Activated T-helper 1 cell treated with anti-CD3 and anti-CD28 coated beads, Interleukin-12 subunit alpha, Interleukin-12 subunit beta, Interleukin-2, Interleukin-4 antibody, amounts not matched to agents 30 ng/mL and 10 ng/mL and 1 ng/mL, durations not matched to agents 14 hours and 24 hours and 36 hours (primary cell): ENCODE data around the gene TRAK2. TPM values are rescaled to one million over a fixed set of nuclear protein-coding genes. Genes with fewer than 3 reads are reported as not detected.

Source experiments
- DNase-seq: peaks from one replicate; pipeline ENCODE4 v3.0.0; 2021; ENCODE audit warnings: low spot score
- H3K27ac Mint-ChIP-seq: one replicate; pipeline ENCODE4 v1.8.0; 2021; ENCODE audit warnings: mild to moderate bottlenecking, mixed read lengths
- H3K27me3 Mint-ChIP-seq: one replicate; pipeline ENCODE4 v1.8.0; 2022; ENCODE audit warnings: mild to moderate bottlenecking, moderate library complexity, mixed read lengths; ENCODE audit not compliant: insufficient read depth
- H3K36me3 Mint-ChIP-seq: one replicate; pipeline ENCODE4 v1.8.0; 2021; ENCODE audit warnings: low read depth, mixed read lengths
- H3K4me1 Mint-ChIP-seq: one replicate; pipeline ENCODE4 v1.8.0; 2021; ENCODE audit warnings: low read depth, mixed read lengths
- H3K4me3 Mint-ChIP-seq: one replicate; pipeline ENCODE4 v1.8.0; 2021; ENCODE audit warnings: mild to moderate bottlenecking, moderate library complexity, mixed read lengths
- H3K9me3 Mint-ChIP-seq: one replicate; pipeline ENCODE4 v1.8.0; 2021; ENCODE audit warnings: mixed read lengths
- intact Hi-C: fragments of 100-400 bp; cut with micrococcal nuclease; formaldehyde crosslinking; loops from one replicate; pipeline ENCODE4 v1.15.1; 2024
- total RNA-seq: library from RNA; stranded (reverse); gene quantifications from 2 replicates; pipeline ENCODE4 v1.2.3, GENCODE V29; 2022

Gene TRAK2
- total RNA-seq, 1 donor from 2014 or later = 28.9 TPM

DNA sequence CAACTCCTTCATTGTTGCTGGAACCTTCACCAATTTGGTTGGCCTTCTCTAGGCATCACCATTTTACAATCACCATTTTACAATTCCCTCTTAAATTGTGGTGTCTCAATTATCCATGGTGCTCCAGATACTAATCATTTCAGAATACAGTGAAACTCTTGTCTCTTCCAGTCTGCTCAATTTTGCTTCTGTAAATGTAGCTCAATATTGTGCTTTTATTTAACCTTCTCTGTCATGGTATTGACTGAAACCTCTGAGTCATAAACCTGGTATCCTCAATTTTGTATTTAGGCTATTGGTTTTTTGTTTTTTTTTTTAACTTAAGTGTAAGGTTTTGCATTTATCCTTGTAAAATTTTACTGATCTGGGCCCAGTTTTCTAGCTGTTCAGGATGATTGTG is 16.4 kb upstream of the TRAK2 start:
- Mint-ChIP-seq H3K9me3 (no peaks in the 10 kb centered on the region), H3K36me3 (peaks cover 11% of the 10 kb centered on the region), H3K27me3 (no peaks in the 10 kb centered on the region), H3K27ac (no peak overlapping the region), H3K4me3 (no peak overlapping the region), H3K4me1 (no peaks in the 10 kb centered on the region)
- intact Hi-C loops = no loop called here
- DNase-seq = no peak

DNA sequence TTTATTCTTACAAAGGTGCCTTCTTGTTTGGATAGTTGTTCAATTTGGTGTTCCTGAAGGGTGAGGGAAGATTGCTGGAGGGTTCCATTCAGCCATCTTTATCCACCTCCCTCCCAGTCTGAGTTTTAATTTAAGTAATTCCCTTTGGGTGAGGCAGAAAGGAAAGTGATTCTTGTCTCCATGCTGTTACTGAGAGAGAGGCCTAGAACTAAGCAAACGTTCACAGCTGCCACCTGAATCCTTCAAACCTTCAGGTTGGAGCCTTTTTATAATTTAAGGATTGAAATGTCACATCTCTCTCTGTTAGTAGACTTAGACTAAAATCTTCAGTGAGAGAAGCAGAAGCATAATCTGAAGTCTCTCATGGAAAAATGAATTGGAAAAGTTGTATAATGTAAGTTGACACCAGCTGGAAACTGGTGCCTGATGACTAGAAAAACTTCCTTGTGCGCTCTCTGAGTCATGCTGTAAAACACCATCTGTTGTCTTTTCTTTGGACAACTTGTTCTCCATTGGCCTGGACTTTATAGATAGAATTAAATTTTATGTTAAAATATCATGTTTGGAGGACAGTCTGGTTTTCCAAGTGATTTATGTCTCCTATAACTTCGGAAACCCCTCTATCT is 14.9 kb upstream of the TRAK2 start:
- H3K36me3 Mint-ChIP-seq = peaks cover 22% of the 10 kb centered on the region

DNA sequence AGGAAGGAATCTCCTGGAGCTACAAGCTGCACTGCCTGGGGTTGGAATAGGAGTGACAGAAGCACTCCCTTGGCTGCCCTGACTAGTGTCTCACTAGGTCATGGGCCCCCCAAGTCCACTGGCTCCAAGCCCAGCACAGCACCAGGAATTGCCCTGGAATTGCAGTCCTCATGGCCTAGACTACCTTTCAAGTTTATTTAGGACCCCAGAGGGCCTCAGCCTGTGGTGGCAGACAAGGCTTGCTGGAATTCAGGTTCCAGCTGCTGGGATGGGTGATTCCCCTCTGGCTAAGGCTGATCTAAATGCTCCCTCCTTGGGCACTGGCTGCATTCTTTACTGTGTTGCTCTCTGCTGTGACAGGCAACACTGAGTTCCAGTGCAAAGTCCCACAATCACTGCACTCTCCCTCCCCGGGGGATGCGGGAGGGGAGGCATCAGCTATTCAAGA is 14.3 kb upstream of the TRAK2 start:
- Mint-ChIP-seq H3K4me1 (no peaks in the 10 kb centered on the region), H3K27ac (no peak overlapping the region), H3K9me3 (peaks cover 12% of the 10 kb centered on the region), H3K27me3 (no peaks in the 10 kb centered on the region), H3K4me3 (no peak overlapping the region), H3K36me3 (peaks cover 22% of the 10 kb centered on the region)
- intact Hi-C loops = no loop called here
- no peak for DNase-seq

More for the DNA sequence above, 14.9 kb upstream of the TRAK2 start:
- peaks cover 12% of the 10 kb centered on the region for H3K9me3 Mint-ChIP-seq
- no peak overlapping the region for H3K4me3 Mint-ChIP-seq
- H3K27me3 Mint-ChIP-seq = no peaks in the 10 kb centered on the region
- H3K4me1 Mint-ChIP-seq = no peaks in the 10 kb centered on the region
- no peak overlapping the region for H3K27ac Mint-ChIP-seq
- DNase-seq = no peak
- intact Hi-C loops = no loop called here

DNA sequence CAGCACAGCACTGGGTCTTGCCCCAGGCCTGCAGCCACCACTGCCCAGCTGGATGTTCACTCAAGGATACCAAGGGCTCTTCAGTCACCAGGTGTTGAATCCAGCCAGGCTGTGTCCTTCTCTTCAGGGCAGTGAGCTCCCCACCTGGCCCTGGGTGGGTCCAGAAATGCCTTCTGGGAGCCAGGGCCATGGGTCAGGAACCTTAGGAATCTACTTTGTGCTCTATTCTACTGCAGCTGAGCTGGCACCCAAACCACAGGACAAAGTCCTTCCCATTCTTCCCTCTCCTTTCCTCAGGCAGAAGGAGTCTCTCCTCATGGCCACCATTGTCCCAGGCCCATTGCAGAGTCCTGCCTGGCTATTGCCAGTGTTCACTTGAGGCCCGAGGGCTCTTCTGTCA is 13.3 kb upstream of the TRAK2 start:
- no peak for DNase-seq
- Mint-ChIP-seq H3K27me3 (no peaks in the 10 kb centered on the region), H3K9me3 (peaks cover 12% of the 10 kb centered on the region), H3K4me3 (no peak overlapping the region), H3K36me3 (peaks cover 30% of the 10 kb centered on the region), H3K4me1 (no peaks in the 10 kb centered on the region), H3K27ac (no peak overlapping the region)
- intact Hi-C loops = no loop called here

DNA sequence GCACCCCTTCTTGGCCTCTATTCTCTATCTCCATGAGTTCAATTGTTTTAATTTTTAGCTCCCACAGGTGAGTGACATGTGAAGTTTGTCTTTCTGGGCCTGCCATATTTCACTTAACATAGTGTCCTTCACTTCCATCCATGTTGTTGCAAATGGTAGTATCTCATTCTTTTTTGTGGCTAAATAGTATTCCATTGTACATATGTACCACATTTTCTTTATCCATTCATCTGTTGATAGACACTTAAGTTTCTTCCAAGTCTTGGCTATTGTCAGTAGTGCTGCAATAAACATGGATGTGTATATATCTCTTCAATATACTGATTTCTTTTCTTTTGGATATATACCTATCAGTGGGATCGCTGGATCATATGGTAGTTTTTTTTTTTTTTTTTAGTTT is 9.3 kb upstream of the TRAK2 start:
- DNase-seq = no peak
- Mint-ChIP-seq H3K4me1 (no peaks in the 10 kb centered on the region), H3K4me3 (no peak overlapping the region), H3K9me3 (peaks cover 12% of the 10 kb centered on the region), H3K27me3 (no peaks in the 10 kb centered on the region), H3K36me3 (peaks cover 32% of the 10 kb centered on the region), H3K27ac (no peak overlapping the region)
- intact Hi-C loops = no loop called here

DNA sequence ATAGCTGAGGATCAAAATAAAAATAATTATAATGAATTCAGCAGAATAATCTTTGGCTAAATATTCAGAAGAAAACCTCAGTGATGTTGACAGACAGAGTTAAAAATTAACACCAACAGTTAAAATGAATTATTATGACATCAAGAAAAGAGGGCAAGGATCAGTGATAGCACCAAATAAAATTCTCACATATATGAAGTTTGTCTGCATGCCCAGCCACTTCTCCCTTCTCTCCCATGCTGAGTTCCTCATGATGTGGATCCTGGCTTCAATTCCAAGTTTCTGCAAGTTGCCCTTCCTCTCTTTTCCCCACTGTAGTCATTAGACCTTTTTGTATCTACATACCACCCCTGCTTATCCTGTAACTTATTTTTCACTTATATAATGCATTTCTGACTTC is 7.1 kb upstream of the TRAK2 start:
- Mint-ChIP-seq H3K27me3 (peaks cover 12% of the 10 kb centered on the region), H3K4me1 (no peaks in the 10 kb centered on the region), H3K27ac (no peak overlapping the region), H3K9me3 (peaks cover 12% of the 10 kb centered on the region), H3K4me3 (no peak overlapping the region), H3K36me3 (peaks cover 30% of the 10 kb centered on the region)
- intact Hi-C loops = no loop called here
- no peak for DNase-seq

DNA sequence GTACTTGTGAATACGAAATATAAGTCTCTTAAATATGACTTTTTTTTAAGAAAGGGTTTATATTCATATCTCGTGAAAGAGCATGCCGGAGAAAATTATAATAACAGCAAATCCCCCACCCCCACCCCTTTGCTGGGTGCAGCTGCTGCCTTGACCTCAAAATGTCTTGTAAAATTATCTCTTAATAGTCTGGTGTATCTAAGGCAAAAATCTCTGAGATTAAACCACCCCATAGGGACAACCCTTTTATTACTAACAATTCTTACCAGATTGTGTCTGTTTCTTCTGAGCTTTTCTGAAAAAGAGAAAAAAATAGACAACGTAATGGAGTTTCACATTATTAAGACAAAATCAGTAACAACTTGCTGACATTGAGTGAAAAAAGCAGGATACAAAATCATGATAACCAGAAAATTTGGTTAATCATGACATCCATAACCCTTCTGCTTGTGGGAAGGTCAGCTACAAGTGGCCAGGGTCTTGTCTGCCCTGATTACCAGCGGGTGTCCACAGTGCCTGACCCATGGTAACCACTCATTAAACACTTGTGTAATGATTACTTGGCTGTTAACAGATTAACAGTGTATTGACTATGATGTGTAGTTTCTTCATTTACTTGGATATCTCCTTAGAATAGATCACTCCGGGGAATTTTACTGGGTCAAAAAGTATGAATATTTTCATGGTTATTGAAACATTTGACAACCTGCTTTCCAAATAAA is 1.8 kb upstream of the TRAK2 start:
- peaks cover 12% of the 10 kb centered on the region for H3K27me3 Mint-ChIP-seq
- peaks cover 9% of the 10 kb centered on the region for H3K36me3 Mint-ChIP-seq
- intact Hi-C loops = loop anchor here (5.0 kb wide), 2 partner anchors 381 to 579 kb away; partner anchors contain the start of genes FZD7, HYCC2 and NDUFB3
- peaks cover 27% of the 10 kb centered on the region for H3K4me1 Mint-ChIP-seq
- H3K4me3 Mint-ChIP-seq = peak overlapping the region; percentile 88
- no peak overlapping the region for H3K27ac Mint-ChIP-seq
- H3K9me3 Mint-ChIP-seq = no peaks in the 10 kb centered on the region
- DNase-seq = no peak

DNA sequence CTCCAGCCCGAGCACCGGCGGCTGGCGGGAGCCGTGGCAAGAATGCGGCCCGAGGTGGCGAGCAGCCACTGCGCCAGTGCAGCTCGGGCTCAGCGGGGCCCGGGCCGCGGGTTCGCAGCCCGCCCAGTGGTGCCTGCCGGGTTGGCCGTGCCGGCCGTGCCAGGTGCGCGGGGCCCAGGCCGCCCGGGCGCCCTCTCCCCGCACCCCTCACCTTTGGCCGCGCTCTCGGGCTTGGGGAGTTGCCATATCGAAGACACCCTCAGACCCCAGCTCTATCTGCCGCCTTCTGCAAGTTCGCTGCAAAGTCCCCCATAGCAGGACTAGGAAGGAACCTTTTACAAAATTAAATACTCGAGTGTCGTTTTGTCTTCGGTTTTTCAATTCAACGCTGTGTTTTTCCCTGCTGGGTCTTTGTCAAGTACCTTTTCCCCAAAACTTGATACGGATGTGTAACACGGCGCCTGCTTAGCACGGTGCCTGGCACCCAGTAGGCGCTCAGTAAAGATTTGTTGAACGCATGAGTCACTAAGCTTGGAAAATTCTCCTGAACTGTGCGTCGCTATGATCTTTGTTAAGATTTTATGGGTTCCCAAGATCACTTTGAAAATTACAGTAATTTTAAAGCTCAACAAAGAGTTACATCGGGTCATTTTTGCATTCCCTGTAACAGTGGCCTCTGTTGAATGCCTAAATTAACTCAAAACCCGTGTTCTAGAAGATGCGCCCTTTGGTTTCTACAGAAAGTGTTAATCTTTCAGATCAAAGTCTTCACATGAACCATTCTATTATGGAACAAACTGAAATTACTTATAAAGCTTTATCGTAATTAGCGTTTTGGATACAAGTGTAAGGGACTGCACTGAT is 1.0 kb upstream of the TRAK2 start:
- Mint-ChIP-seq H3K27me3 (peaks cover 12% of the 10 kb centered on the region), H3K27ac (peak overlapping the region; percentile 40), H3K4me3 (peak overlapping the region; percentile 88), H3K36me3 (peaks cover 9% of the 10 kb centered on the region), H3K9me3 (no peaks in the 10 kb centered on the region), H3K4me1 (peaks cover 35% of the 10 kb centered on the region)
- no peak for DNase-seq
- intact Hi-C loops = loop anchor here (5.0 kb wide), 2 partner anchors 380 to 580 kb away; partner anchors contain the start of genes FZD7, HYCC2 and NDUFB3

DNA sequence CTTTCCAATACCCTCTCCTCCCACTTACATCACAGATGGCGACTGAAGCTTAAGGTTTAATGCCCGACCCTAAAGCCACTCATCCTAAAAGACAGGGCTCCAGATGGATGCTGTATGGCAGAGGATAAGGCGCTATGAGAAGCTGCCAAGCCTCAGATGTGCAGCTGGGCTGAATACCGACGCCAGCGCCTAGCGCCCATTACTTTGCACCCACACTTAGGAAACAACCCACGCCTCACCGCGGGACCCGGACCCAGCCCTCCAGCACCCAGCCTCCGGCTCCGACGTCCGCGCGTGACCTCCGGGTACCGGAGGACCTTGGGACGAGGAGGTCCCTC is 335 bp downstream of the TRAK2 start:
- H3K27me3 Mint-ChIP-seq = peaks cover 12% of the 10 kb centered on the region
- peak overlapping the region; percentile 94 for H3K4me3 Mint-ChIP-seq
- H3K4me1 Mint-ChIP-seq = peaks cover 48% of the 10 kb centered on the region
- H3K36me3 Mint-ChIP-seq = peaks cover 16% of the 10 kb centered on the region
- no peak for DNase-seq
- H3K9me3 Mint-ChIP-seq = no peaks in the 10 kb centered on the region
- H3K27ac Mint-ChIP-seq = peak overlapping the region; percentile 93
- intact Hi-C loops = loop anchor here (1.0 to 5.0 kb wide), 16 partner anchors 19 to 1460 kb away; partner anchors contain the start of genes BZW1, CASP10, FZD7 and HYCC2

GRCh38 chr2:201448701-201449100 is 2.6 kb downstream of the TRAK2 start:
- intact Hi-C loops = loop anchor here (5.0 kb wide), 1 partner anchor 331 kb away; the partner anchor contains the start of gene CFLAR
- DNase-seq = no peak
- H3K4me1 Mint-ChIP-seq = peaks cover 60% of the 10 kb centered on the region
- peak overlapping the region; percentile 65 for H3K4me3 Mint-ChIP-seq
- peaks cover 3% of the 10 kb centered on the region for H3K27me3 Mint-ChIP-seq
- peaks cover 15% of the 10 kb centered on the region for H3K36me3 Mint-ChIP-seq
- H3K9me3 Mint-ChIP-seq = no peaks in the 10 kb centered on the region
- peak overlapping the region; percentile 13 for H3K27ac Mint-ChIP-seq

DNA sequence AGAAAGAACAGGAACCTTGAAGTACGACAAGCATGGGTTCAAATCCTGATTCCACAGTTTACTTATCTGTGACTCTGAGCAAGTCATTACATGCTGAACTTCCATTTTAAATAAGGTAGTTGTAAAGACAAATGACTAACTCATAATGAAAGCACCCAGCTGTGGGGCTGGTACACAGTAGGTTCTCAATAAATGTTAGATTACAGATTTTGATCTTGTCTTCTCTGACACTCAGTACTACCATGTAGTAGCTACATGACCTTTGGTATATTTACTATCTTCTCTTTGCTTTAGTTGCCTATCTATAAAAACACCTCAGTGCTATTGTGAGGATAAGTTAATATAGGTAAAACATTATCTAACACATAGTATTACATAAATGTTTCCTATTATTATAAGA is 3.2 kb downstream of the TRAK2 start:
- peaks cover 60% of the 10 kb centered on the region for H3K4me1 Mint-ChIP-seq
- intact Hi-C loops = loop anchor here (5.0 kb wide), 1 partner anchor 331 kb away; the partner anchor contains the start of gene CFLAR

DNA sequence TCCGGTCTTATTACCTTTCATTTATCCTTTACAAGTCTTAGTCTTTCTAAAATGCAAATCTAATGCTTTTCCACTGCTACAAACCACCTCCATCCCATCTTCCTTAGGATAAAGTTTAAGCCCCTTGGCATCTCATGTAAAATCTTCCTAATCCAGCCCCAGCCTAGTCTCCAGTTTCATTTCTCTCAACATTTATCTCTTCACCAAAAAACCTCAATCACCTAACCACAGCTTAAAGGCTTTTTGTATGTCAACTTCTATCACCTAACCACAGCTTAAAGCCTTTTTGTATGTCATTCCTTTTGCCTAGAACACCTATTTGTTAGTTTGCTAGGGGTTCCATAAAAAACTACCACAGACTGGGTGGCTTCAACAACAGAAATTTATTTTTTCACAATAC is 4.2 kb downstream of the TRAK2 start:
- peaks cover 56% of the 10 kb centered on the region for H3K4me1 Mint-ChIP-seq
- H3K4me3 Mint-ChIP-seq = peak overlapping the region; percentile 62
- intact Hi-C loops = loop anchor here (2.0 to 5.0 kb wide), 2 partner anchors 14 to 330 kb away; partner anchors contain the start of gene CFLAR
- DNase-seq = no peak
- no peaks in the 10 kb centered on the region for H3K9me3 Mint-ChIP-seq
- peaks cover 15% of the 10 kb centered on the region for H3K36me3 Mint-ChIP-seq
- peak overlapping the region; percentile 29 for H3K27ac Mint-ChIP-seq
- no peaks in the 10 kb centered on the region for H3K27me3 Mint-ChIP-seq

More for the DNA sequence above, 3.2 kb downstream of the TRAK2 start:
- peaks cover 15% of the 10 kb centered on the region for H3K36me3 Mint-ChIP-seq
- H3K27me3 Mint-ChIP-seq = no peaks in the 10 kb centered on the region
- DNase-seq = no peak
- H3K4me3 Mint-ChIP-seq = peak overlapping the region; percentile 76
- H3K27ac Mint-ChIP-seq = peak overlapping the region; percentile 72
- no peaks in the 10 kb centered on the region for H3K9me3 Mint-ChIP-seq
